ENCODE measurements around the gene GDI1. TPM values are rescaled to one million over a fixed set of nuclear protein-coding genes. Genes with fewer than 3 reads are reported as not detected.
"Not testable (repeated sequence)": the region's sequence is repeated elsewhere in the genome, so short reads cannot be mapped to it uniquely, and the experiment has no call there.

The GDI1 gene
- 67.4 TPM for total RNA-seq

GRCh38 chrX:154436983-154437752, at the start of gene GDI1:
Gene GDI1 (plus strand): TSS chrX:154437154. CDS start chrX:154437255, 101 bp downstream.
- Histone ChIP-seq H3K27me3 (no peaks in the 10 kb centered on the region), H3K4me3 (peak within 1 kb of the TSS; percentile 62 to 90), H3K4me1 (peaks cover 3 to 8% of the 10 kb centered on the region in 2 donors), H3K36me3 (peaks cover 26 to 39% of the 10 kb centered on the region in 2 donors), H3K9me3 (no peaks in the 10 kb centered on the region), H3K27ac (peak within 1 kb of the TSS; percentile 78 to 96)
- intact Hi-C loops (cut with DNase I) = loop anchor here (1.0 to 2.0 kb wide), 2 partner anchors 9 to 50 kb away; partner anchors contain the start of genes ATP6AP1 and UBL4A
- no peak for TF ChIP-seq CTCF (IDR thresholded peaks at IDR 0.05)
- no peak for DNase-seq (ENCODE audit: low spot score in 2 of 2)

GRCh38 chrX:154388094-154388493, 48.9 kb upstream of the GDI1 start:
- H3K4me1 ChIP-seq; H3K27me3 ChIP-seq; H3K4me3 ChIP-seq; H3K27ac ChIP-seq; H3K36me3 ChIP-seq; intact Hi-C loops (cut with DNase I); H3K9me3 ChIP-seq; DNase-seq (ENCODE audit: low spot score in 2 of 2): not testable (repeated sequence)

DNA sequence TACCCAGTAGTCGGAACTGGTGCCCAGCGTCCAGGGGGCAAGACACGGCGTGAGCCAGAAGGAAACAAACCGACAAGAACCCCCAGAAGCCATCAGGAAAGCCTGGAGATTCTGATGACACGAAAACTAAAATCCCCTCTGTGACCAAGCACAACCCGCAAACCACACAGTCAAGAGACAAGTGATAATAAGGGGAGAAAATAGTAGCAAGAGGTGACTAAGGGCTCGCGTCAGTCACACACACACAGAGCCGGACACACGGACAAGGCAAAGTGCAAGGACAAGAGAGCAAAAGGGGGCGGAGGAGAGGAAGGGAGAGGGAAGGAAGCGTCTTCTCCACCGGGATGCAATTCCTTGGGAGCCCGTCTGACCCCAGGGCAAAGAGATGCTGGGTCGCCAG, 48.3 kb upstream of the GDI1 start:
- H3K36me3 ChIP-seq; H3K4me1 ChIP-seq; H3K4me3 ChIP-seq; H3K9me3 ChIP-seq; DNase-seq (ENCODE audit: low spot score in 2 of 2); intact Hi-C loops (cut with DNase I); H3K27me3 ChIP-seq; H3K27ac ChIP-seq: not testable (repeated sequence)

GRCh38 chrX:154389812-154390747, 46.9 kb upstream of the GDI1 start:
- H3K4me1 ChIP-seq; H3K27me3 ChIP-seq; H3K36me3 ChIP-seq; intact Hi-C loops (cut with DNase I); H3K9me3 ChIP-seq; DNase-seq (ENCODE audit: low spot score in 2 of 2): not testable (repeated sequence)
- Histone ChIP-seq H3K27ac (peak overlapping the region in 1 of 2 donors; percentile 53), H3K4me3 (peak overlapping the region; percentile 35 to 40)

GRCh38 chrX:154396363-154396762, 40.6 kb upstream of the GDI1 start:
- Histone ChIP-seq H3K27ac (peak overlapping the region; percentile 94 to 97), H3K4me3 (peak overlapping the region in 1 of 2 donors; percentile 91), H3K36me3 (peaks cover 10 to 16% of the 10 kb centered on the region in 2 donors)
- H3K9me3 ChIP-seq; intact Hi-C loops (cut with DNase I); DNase-seq (ENCODE audit: low spot score in 2 of 2); H3K4me1 ChIP-seq; H3K27me3 ChIP-seq: not testable (repeated sequence)

GRCh38 chrX:154396973-154397887, 39.7 kb upstream of the GDI1 start:
- Histone ChIP-seq H3K27ac (peak overlapping the region; percentile 94 to 97), H3K27me3 (no peaks in the 10 kb centered on the region), H3K4me1 (peaks cover 0 to 9% of the 10 kb centered on the region in 2 donors), H3K4me3 (peak overlapping the region; percentile 26 to 91), H3K36me3 (peaks cover 10 to 16% of the 10 kb centered on the region in 2 donors), H3K9me3 (no peaks in the 10 kb centered on the region)
- peak in 1 of 2 donors; percentile 85 for DNase-seq (ENCODE audit: low spot score in 2 of 2)
- intact Hi-C loops (cut with DNase I) = no loop called here
- no peak for TF ChIP-seq CTCF (IDR thresholded peaks at IDR 0.05)

Data from ascending aorta (tissue), 2 donors.